HG03342 (cell line): ENCODE measurements around the gene SC5D.

Source experiments
- ATAC-seq: cut with Tn5 transposase; IDR thresholded peaks from one replicate; pipeline ENCODE4 v1.9.1; 2021; ENCODE audit warnings: mild to moderate bottlenecking, moderate library complexity; ENCODE audit not compliant: unreplicated experiment

The SC5D gene

DNA sequence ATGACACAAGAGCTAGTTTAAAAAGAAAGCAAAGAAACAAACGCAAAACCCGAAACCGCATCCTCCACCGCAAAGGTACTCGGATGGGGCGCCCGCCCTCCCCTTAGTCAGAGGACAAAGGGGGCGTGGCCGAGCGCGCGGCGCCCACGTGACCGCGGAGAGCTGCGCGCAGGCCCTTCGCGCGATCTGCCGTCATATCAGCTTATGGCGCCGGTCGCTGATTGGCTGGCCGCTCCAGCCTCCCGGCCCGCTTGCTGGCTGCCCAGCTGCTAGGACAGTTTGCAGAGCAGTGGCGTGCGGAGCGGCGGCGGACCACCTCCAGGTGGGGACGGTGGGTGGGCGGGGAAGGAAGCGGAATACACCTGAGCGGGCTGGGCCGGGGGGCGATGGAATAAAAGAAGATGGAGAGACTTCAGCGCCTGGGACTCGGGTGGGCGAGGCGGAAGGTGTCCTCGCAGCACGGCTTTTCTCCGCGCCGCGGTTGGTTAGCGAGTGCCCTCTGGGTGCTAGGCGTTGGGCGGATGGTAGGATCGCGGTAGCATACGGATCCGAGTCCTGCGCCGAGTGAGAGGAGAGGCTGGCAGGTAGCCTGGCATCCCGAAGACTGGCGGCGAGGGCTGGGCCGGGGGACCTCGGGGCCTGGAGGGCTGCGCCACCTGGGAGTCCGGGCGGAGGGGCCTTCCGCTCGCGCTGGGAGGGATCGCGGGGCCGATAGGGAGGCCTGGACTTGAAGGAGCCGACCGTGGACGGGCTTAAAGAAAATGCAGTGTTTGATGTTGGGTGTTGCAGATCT lies at the start of gene SC5D:
Gene SC5D, plus strand, starts transcription at position 277 of the 793 bp plus-strand sequence. CDS start 10,605 bp downstream, outside the sequence.
- ATAC-seq: peak; percentile 93

DNA sequence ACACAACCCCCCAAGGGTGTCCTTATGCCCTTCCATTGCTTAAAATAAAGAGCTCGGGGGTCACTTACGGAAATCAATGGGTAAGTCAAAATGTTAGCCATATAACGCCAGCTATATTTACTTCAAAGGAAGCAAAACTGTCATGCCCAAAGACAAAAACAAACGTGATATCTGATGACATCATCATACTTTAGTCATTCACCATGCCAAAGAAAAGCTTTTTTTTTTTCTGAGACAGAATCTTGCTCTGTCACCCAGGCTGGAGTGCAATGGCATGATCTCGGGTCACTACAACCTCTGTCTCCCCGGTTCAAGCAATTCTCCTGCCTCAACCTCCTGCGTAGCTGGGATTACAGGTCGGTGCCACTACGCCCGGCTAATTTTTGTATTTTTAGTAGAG lies 47.7 kb upstream of the SC5D start:
- no peak for ATAC-seq

- ATAC-seq: no peak
These were observed 46.4 kb upstream of the SC5D start for GRCh38 chr11:121246021-121246768.

- ATAC-seq: no peak
These were observed 45.9 kb upstream of the SC5D start for GRCh38 chr11:121246769-121247035.

DNA sequence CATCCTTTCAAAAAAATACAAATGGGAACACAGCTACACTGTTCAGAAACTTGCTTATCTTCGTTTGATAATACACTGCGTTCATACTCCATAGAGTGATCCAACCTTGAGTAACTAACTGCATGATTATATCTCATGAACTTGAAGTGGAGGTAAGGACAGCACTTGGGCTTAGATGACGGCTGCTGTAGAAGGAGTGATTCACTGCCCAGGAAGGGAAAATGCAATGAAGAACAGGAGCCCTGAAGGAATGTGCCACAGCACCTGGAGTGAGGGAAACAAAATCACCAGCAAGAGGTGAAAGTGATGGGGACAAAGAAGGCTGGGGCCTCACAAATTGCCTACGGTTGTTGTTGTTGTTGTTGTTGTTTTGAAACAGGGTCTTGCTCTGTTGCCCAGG lies 44.1 kb upstream of the SC5D start:
- ATAC-seq: no peak

DNA sequence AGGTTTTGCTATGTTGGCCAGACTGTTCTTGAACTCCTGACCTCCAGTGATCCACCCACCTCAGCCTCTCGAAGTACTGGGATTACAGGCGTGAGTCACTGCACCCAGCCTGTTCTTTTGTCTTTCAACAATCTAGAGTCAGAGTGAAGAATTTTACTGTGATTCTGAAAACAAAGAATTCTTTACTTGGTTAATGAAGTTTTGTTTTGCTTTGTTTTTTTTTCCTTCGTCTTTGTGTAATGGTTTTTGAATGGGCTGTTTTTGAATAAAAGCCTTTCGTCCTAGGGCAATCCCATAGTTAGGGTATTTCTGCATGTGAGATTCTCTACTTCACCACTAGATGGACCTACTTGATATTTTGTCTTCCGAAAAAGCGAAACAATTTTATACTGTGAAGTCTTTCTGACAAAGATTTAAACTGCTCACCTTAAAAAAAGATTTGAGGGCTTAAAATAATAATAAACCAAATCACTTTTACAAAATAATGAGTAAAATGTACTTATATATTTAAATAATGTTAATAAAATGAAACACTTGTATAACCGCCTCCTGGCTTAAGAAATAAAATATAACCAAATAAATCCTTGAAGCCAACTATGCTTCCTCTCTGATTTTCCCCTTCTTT lies 43.4 kb upstream of the SC5D start:
- ATAC-seq: no peak

DNA sequence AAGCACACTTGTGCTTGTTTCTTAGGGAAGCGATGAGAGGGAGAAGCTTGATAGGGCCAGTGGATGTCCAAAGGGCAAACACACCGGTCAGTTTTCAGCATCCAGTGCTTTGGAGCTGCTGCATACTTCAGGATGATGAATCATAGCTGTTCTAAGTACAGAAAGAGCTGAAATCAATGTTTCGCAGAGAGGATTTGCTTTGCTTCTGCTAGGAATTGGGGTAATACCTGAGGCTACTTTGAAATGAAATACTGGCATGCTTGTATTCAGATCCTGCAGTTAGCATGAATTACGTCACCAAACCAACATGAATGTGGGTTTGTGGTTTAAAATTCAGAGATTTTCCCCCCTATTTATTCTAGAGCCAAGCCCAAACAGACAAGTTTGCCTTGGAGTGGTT lies 41.7 kb upstream of the SC5D start:
- no peak for ATAC-seq

- no peak for ATAC-seq
These were observed 38.6 kb upstream of the SC5D start for GRCh38 chr11:121253951-121254350.

DNA sequence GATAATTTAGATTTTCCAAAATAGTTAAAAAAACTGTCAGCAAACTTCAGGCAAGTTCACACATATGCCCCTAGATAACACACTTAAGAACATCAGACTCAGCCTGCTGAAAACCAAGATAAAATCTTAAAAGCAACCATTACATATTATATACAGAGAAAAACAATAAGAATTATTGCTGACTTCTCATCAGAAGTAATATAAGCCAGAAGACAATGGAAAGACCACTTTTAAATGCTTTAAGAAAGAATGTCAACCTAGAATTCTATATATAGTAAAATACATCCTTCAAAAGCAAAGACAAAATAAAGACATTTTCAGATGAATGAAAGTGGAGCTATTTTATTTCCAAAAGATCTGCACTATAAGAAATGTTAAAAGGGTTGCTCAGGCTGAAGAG lies 37.8 kb upstream of the SC5D start:
- ATAC-seq: no peak

DNA sequence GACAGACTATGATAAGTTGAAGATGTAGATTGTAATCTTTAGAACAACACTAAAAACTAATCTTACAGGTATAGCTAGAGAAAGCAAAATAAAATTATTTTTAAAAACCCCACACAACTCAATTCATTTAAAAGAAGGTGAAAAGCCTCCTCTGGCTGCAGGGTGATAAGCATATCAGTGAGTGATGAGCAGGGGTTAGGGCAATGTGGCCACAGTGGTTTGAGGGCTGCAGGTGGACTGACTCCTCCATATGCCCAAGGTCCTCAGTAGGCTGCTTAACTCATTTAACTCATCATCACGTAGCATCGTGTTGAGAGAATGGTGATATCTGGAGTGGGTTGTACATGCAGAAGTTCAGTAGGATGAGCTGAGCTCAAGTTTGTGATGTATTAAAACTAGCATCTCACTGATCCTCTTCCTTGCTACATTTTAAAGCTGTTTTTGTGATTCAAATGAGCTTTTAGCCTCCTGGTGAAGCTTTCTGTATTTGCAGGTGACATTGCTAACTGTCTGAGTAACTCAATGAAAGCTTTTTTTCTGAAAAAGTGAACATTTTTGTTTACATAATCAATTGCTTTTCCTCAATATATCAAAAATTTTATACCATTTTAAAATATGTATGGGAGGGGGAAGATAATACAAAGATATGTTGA lies 37.0 kb upstream of the SC5D start:
- ATAC-seq: no peak

- ATAC-seq: no peak
These were observed 35.3 kb upstream of the SC5D start for GRCh38 chr11:121257289-121257688.

DNA sequence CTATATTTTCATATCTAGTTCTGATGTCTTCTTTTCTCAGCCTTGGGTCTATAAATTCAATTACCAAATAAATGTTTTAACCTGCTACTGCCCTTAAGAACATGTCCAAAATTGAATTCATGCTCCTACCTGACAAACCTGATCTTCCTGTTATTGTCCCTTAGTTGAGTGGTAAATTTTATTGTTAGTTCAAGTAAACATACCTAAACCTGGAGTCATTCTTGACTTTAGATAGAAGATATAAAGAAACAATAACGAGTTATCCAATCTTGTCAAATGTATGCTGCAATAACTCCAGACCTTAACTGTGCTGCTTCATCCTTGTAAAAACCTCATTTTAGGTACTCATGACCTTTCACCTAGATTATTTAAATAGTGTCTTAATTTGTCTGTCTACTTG lies 34.6 kb upstream of the SC5D start:
- ATAC-seq: no peak

DNA sequence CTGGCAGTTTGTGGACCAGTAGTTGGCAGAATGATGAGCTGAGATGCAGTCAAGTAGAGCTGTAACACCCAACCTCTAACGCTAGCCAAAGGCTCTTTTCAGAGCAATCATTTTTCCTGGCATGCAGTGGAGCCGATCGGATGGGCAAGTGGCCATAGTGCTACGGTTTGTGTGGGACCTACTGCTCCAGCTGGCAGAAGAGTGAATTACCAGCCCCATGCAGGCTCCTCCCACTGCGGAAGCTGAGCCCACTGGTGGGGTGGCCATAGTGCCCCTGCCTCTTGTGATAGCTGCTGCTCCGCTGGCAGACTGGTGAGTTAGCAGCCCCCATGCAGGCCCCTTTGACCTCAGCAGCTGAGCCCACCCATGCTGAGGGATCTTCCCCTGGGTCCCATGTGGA lies 27.0 kb upstream of the SC5D start:
- ATAC-seq: no peak

DNA sequence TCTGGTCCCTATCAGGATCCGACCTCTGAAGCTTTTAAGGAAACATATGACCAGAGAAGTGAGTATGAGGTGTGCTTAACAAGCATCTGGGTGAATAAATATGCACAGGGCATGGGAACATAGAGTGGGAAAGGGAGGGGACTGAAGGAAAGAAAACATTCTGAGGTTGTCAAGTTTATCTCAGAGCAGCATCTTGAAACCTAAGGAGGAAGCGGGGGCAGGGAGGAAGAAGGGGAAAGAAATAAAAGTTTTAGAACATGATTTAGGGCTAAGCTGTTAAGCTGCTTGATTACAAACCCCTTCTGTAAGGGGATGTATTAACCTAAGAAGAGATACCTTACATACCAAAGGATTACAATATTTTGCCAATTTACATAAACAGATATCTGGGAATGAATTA lies 24.0 kb upstream of the SC5D start:
- no peak for ATAC-seq

DNA sequence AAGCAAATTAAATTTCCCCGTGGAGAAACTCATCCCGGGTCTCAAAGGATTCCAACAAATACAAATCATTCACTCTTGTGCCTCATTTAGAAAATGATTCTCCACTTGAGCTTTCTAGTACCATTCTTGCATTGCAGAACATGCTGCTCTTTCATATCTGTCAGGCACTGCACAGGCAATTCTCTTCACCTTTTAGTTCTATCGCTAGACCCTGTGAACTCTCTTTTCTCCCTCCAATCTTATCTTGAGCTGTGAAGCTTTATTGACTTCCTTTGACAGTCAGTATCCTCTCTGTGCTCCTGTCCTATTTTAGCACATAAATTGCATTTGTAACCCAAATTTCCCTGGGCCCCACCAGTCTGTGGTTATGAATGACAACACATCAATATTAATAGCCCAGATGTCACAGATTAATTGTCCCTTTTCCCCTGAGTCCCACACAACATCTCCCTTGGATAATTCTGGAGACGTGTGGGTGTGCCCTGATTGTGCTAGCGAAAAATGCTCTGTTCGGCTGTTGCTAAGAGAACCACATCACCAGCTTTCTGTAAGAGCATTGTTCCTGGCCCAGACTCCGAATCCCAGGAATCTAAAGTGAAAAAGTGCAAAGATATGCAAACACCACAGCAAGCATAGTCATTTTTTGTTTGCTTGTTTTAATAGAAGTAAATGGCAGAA lies 22.4 kb upstream of the SC5D start:
- no peak for ATAC-seq

GRCh38 chr11:121274332-121274991 lies 18.1 kb upstream of the SC5D start:
- no peak for ATAC-seq

DNA sequence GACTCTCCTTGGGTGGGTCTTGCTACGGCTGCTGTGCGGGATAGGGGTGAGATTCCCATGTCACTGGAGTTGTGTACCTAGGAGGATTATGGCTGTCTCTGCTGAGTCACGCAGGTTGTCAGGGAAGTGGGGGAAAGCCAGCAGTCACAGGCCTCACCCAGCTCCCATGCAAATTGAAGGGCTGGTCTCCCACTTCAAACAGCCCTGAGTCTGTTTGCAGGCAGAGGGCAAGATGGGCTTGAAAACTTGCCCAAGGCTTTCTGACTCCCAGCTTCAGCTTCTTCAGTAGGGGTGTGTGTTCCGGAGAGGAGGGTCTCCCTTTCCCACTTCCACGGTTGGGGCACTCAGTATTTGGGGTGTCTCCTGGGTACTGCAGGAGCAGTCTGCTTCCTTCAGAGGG lies 10.9 kb upstream of the SC5D start:
- no peak for ATAC-seq

GRCh38 chr11:121282386-121282785 lies 10.2 kb upstream of the SC5D start:
- ATAC-seq: no peak

DNA sequence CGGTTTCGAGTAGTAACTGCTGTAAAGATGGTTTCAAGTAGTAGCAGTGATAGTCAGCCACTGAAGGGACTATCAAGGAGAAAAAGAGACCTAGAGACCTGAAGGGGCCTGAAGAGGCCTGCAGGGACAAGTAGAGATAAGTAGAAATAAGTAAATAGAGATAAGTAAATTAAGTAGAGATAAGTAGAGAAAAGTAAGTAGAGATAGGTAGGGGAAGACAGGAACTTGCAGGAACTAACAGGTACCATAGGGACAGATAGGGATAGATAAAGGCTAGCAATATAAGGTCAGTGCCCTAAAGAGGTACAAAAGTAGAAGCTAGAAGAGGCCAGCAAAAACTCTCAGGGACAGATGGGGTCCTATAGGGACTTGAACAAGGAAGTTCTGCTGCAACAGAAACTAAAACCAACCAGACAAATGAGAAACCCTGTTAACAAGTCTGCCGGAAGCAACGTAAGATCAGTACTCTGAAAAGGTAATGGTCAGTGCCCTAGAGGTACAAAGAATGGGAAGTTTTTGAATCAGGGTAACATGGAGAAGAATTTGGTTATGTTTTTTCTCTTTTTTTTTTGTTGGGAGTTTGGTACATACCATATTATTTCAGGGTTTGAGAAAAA lies 9.6 kb upstream of the SC5D start:
- ATAC-seq: no peak

DNA sequence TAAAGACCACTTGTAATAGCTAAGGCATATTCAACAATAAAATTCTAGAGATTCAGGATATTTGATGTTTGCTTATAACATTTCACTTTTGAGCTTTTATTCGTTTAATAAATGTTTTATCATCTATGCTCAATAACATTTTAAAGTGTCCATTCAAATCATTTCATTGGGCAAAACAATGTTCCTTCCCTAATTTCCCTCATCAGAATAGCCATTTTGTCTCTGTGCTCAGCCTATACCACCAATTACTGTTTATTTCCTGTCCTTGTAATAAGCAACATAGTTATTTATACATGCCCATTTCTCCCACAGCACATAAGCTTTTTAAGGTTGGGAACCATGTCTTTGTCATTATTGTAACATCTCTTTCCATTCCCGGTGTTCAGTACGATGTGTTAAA lies 1.3 kb upstream of the SC5D start:
- ATAC-seq: no peak
